Bronchial epithelial cell (primary cell): Measurements from ENCODE around the gene DOK3. TPM values are rescaled to one million over a fixed set of nuclear protein-coding genes. Genes with fewer than 3 reads are reported as not detected.
"Not testable (repeated sequence)": the region's sequence is repeated elsewhere in the genome, so short reads cannot be mapped to it uniquely, and the experiment has no call there.

Experiments used
- DNase-seq: peaks from one replicate; pipeline ENCODE4 v3.0.0-alpha.2; 2010; ENCODE audit warnings: low read depth
- FAIRE-seq: peaks from 2 replicates; lab custom pipeline; 2011; peaks lifted over from hg19 to GRCh38; lab: Jason Lieb, UNC
- H3K27me3 ChIP-seq: 2 replicates; pipeline ENCODE4 v1.5.1; 2011; ENCODE audit warnings: low read length; ENCODE audit not compliant: control insufficient read depth, insufficient read depth
- H3K36me3 ChIP-seq: 2 replicates; pipeline ENCODE4 v1.5.1; 2011; ENCODE audit warnings: low read length; ENCODE audit not compliant: control insufficient read depth, insufficient read depth
- H3K4me3 ChIP-seq: 2 replicates; pipeline ENCODE4 v1.5.1; 2011; ENCODE audit warnings: mild to moderate bottlenecking, low read depth, low read length, control low read depth
- total RNA-seq: library from RNA; depleted of rRNA; stranded (reverse); fragments of >200 nt; gene quantifications from 2 replicates; pipeline ENCODE4 v1.2.1, GENCODE V29; 2014
- TF ChIP-seq, protein P1 (sequence below): IDR thresholded peaks from 2 replicates; pipeline ENCODE4 v1.5.1; 2011; ENCODE audit warnings: mild to moderate bottlenecking, moderate library complexity, low read length, control low read depth, inconsistent platforms; ENCODE audit not compliant: insufficient read depth, severe bottlenecking

Gene DOK3
- total RNA-seq, 1 donor from 2014 or later = 0.53 TPM

DNA sequence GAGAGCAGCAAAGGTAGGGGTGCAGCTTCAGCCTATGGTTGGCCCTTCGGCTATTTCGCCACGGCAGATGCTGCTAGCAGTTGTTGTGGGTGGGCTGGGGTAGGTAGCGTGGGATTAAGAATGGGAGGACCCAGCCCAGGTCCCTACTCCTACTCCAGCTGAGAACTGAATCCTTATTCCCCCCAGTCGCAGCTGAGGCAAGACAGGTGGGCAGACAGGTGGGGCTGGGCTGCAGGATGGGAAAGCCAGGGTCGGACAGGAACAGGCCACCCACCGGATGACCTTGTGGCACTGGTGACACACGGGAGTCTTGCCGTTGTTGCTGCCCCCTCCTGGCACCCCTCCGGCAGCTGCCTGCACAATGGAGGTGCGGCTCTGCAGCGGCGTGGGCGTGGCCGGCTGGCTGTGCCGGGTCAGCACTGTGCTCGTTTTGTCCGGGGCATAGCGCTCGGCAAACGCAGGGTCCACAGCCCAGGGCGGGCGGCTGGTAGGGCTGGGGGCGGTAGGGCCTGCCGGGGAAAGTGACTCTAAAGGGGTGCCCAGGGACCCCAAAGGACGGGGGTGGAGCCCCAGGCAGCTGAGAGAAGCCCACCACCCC lies 20.4 kb downstream of the DOK3 start:
- no peak overlapping the region for H3K4me3 ChIP-seq
- TF ChIP-seq, protein P1, sequence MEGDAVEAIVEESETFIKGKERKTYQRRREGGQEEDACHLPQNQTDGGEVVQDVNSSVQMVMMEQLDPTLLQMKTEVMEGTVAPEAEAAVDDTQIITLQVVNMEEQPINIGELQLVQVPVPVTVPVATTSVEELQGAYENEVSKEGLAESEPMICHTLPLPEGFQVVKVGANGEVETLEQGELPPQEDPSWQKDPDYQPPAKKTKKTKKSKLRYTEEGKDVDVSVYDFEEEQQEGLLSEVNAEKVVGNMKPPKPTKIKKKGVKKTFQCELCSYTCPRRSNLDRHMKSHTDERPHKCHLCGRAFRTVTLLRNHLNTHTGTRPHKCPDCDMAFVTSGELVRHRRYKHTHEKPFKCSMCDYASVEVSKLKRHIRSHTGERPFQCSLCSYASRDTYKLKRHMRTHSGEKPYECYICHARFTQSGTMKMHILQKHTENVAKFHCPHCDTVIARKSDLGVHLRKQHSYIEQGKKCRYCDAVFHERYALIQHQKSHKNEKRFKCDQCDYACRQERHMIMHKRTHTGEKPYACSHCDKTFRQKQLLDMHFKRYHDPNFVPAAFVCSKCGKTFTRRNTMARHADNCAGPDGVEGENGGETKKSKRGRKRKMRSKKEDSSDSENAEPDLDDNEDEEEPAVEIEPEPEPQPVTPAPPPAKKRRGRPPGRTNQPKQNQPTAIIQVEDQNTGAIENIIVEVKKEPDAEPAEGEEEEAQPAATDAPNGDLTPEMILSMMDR = no peak
- peaks cover 66% of the 10 kb centered on the region for H3K36me3 ChIP-seq
- FAIRE-seq (no peak), DNase-seq (no peak)
- no peaks in the 10 kb centered on the region for H3K27me3 ChIP-seq

DNA sequence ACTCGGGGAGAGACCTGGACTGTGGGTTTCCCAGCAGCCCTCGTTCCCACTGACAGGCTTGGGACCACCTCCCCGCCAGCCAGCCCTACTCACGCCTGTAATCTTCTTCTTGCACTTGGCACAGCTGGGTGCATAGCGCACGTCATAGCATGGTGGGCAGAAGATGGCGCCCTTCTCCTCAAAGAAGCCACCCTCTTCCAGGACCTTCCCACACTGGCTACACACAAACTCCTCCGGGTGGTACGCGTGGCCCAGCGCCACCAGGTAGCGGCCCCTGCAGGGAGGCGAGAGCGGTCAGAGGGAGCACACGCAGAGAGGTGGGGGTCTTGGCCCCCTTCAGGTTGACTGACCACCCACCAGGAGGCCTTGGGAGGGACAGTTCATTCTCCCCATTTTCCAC lies 21.7 kb downstream of the DOK3 start:
- FAIRE-seq = peak; percentile 83
- DNase-seq = no peak
- peaks cover 67% of the 10 kb centered on the region for H3K36me3 ChIP-seq
- H3K27me3 ChIP-seq = no peaks in the 10 kb centered on the region
- TF ChIP-seq, protein P1 = no peak
- no peak overlapping the region for H3K4me3 ChIP-seq

DNA sequence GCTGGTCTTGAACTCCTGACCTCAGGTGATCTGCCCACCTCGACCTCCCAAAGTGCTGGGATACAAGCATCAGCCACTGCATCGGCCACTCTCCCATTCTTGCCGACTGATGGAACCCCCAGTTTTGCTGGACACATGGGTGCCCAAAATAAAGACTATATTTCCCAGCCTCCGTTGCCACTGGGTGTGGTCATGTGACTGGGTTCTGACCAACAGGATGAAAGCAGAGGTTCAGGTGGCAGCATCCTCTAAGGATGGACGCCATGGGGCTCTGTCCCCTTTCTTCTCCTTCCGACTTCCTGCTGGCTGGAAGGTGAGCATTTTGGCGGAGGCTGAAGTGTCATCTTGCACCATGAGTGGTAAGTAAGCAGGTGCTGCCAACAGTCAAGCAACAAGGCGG lies 22.5 kb downstream of the DOK3 start:
- Histone ChIP-seq H3K27me3 (no peaks in the 10 kb centered on the region), H3K36me3 (peaks cover 61% of the 10 kb centered on the region), H3K4me3 (no peak overlapping the region)
- TF ChIP-seq, protein P1 = no peak
- peak; percentile 76 for FAIRE-seq
- DNase-seq = no peak

DNA sequence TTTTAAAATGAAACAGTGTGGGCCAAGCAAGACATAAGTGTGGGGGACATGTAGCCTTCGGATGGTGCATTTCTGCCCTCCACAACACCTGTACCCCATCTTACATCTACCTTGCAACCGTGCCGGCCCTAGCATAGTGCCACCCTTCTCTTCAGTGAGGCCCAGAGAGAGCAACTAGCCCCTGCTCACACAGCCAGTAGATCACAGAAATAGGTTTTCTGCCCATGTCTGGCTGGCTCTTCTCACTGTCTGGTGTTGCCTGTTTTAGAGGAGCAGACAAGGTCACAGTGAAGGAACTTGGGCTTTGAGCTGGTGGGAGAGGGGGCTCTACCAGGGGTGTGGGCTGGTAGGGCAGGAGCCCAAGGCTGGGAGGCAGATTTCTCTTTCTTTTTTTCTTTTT lies 23.4 kb downstream of the DOK3 start:
- Histone ChIP-seq H3K36me3 (peaks cover 61% of the 10 kb centered on the region), H3K4me3 (no peak overlapping the region), H3K27me3 (no peaks in the 10 kb centered on the region)
- TF ChIP-seq, protein P1 = no peak
- no peak for FAIRE-seq
- no peak for DNase-seq

DNA sequence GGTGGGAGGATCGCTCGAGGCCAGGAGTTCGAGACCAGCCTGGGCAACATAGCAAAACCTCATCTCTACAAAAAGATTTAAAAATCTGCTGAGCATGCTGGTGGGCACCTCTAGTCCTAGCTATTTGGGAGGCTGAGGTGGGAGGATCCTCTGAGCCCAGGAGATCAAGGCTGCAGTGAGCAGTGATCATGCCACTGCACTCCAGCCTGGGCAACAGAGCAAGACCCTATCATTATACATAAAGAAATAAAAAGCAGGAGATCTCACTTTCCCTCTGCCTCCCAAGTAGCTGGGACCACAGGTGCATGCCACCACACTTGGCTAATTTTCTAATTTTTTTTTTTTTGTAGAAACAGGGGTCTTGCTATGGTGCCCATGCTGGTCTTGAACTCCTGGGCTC lies 23.9 kb downstream of the DOK3 start:
- peaks cover 57% of the 10 kb centered on the region for H3K36me3 ChIP-seq
- not testable (repeated sequence) for H3K4me3 ChIP-seq, FAIRE-seq, DNase-seq, H3K27me3 ChIP-seq

DNA sequence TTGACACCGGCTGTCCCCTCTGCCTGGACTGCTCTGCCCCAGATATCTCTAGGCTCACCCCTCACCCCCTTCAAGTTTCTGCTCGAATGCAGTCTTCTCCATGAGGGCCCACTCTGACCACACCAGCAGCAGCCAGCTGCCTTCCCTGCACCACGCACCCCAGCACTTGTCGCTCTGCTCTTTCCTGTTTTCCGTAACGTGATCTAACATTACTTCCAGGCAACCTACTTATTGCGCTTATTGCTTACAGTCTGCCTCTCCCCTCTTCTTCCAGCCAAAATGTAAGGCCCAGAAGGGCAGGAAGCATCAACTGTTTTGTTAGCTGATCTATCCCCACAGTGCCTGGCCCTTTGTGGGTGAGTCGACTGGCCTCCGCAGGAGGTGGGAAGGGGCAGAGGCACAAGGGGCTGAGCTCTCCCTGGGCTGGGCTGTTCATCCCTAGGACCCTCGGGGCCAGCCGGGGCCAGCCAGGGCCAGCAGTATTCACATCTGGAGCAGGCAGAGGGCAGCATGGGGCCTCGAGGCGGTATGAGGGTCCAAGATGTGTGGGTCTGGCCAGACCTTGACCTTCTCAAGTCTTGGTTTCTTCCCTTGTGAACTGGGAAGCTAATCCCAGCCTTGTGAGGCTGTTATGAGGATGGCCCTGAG lies 24.6 kb downstream of the DOK3 start:
- no peak for DNase-seq
- Histone ChIP-seq H3K27me3 (no peaks in the 10 kb centered on the region), H3K4me3 (no peak overlapping the region), H3K36me3 (peaks cover 52% of the 10 kb centered on the region)
- no peak for FAIRE-seq
- TF ChIP-seq, protein P1 = no peak
